ENCODE results near the gene TMEM72.
"Not testable (repeated sequence)": the region's sequence is repeated elsewhere in the genome, so short reads cannot be mapped to it uniquely, and the experiment has no call there.

TMEM72 gene

GRCh38 chr10:44911081-44911540 lies at the start of gene TMEM72:
TSS of gene TMEM72 (plus strand) at chr10:44911337. CDS start at chr10:44911513, 176 bp downstream.
- DNase-seq, result no peak

- no peak for DNase-seq
These were observed 49.0 kb upstream of the TMEM72 start for GRCh38 chr10:44862006-44862751.

GRCh38 chr10:44862924-44863323 lies 48.2 kb upstream of the TMEM72 start:
- DNase-seq, result no peak

DNA sequence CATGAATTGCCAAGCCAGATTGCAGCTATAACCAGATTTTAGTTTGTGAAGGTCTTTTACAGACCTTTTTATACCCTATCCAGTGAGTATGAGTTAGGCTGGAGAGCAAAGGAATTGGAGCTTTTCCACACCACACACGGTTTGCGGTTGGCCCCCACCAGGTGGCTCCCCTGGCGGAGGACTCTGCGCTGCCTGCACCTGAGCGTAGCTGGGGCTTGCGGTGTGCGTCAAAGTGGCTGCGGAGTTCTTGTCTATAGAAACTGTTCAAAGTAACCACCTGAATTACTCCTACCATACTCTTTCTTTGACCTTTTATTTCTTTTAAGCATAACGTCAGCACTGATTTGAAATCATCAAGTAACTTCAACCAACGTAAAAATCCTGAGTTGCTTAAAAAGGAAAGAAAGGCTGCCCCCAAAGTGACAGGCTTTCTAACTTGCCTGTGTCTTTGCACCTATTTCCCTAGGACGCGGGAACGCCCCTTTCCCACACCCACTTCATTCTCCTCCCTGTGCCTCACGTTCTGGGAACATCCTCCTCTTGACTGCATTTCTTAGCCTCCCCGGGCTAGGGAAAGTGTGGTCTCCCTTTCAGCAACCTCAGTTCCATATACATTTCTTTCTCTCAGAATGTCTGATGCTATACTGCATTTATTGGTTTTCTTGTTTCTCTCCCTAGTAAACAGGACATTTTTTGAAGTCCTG lies 47.6 kb upstream of the TMEM72 start:
- no peak for DNase-seq

DNA sequence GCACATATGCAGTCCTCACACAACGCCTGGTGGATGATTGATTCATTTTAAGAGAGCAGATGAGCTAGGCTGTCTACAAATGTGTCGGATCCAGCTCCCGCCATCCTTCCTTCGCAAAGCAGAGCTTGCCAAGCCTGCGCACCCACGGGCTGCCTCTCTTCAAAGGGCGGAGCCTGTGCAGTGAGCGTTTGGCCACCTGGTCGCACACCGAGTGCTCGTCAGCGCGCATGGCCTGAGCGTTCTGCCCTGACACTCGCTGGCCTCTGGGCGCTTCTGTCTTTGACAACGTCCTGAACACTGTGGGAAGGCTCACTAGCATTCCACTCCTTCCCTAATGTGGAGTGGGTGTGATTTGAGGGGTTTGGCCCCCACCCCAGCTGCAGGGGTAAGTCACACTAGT lies 47.1 kb upstream of the TMEM72 start:
- DNase-seq, result no peak

DNA sequence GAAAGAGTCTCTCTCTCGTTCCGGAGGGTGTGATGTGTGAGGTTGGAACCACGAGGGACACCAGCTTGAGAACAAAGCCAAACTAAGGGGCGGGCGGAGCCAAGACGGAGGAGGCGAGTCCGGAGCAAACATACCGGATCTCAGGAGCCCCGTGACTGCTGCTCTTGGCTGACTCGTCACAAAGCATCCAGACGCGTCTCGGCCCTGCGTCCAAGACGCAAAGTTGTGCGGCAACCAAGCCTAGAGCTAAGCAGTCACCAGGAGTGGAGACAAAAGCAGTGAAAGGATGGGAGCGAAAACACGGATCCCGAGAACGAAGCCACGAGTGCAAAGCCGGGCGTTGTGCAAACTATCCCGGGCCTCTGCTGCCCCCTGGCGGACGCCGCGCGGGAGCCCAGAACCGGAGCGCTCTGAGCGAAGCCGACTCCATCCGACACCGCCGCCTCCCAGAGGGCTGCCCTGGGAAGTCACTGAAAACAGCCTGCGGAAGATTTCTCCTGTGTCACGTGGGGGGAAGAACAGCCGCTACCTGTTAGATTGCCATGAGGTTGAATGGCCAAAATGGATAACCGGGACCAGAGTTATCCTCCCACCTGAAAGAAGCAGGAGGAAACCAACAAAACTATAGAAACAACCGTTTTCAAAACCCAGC lies 46.4 kb upstream of the TMEM72 start:
- peak; percentile 80 for DNase-seq

DNA sequence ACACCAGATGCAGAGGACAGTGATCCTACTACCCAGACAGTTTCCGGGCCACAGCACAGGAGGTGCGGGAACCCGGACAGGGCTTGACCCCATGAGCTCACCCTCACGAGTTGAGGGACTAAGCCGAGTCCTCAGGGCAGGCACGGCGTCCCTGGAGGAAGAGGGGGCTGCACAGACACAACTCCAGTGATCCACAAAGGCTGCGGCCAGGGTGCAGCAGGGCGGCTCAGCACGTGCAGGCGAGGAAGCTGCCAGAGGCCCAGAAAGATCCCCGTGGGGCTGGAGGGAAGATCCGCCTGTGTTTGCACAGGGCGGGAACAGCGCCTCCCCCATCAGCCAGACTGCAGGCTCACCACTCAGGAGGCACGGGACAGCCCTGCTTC lies 45.9 kb upstream of the TMEM72 start:
- no peak for DNase-seq

- DNase-seq, result not testable (repeated sequence)
These were observed 44.8 kb upstream of the TMEM72 start for GRCh38 chr10:44866367-44866766.

GRCh38 chr10:44870031-44870430 lies 41.1 kb upstream of the TMEM72 start:
- no peak for DNase-seq

DNA sequence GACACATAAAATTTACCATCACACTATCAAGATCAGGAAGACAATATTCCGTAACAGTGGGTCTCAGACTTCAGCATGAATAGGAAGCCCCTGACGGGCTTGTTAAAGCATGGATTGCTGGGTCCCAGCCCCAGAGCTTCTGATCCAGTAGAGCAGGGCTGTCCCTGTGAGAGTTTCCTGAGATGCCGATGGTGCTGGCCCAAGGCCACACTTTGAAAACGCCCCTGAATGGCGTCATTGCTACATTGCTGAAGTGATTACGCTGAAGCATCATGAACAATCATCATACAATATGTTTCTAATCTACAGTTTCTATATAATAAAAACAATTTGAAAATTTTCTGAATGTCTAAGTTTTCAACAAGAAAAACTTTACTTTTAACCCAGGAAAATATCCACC lies 38.0 kb upstream of the TMEM72 start:
- DNase-seq, result no peak

GRCh38 chr10:44874166-44874565 lies 37.0 kb upstream of the TMEM72 start:
- no peak for DNase-seq

GRCh38 chr10:44878706-44879530 lies 32.2 kb upstream of the TMEM72 start:
- peak; percentile 67 for DNase-seq

GRCh38 chr10:44879531-44879899 lies 31.6 kb upstream of the TMEM72 start:
- no peak for DNase-seq

DNA sequence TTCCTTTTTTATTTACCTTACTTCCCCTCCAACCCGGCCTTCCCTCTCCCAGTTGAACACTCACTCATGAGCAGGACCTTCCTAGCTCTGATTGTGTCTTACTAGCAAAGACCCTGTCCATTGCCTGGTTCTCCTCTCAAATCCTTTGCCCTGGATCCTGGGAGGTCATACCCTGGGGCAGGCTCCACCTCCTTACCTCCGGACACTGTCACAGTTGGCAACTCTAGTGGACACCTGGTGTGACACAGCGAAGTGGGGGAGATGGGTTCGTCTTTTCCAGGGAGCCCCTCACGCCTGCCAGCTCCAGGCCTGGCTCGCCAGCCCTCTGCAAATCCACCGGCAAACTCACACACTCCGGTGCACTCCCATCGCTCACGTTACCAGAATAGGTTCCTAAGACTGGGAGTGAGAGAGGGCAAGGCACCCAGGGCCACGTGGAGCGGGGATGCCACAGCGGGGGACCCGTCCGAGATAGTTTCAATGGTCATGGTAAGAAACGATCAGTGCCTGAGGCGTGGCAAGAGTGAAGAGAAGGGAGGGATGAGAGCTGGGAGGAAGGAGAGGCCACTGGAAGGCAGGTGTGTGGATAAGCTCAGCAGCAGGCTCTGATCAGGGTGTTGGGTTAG lies 30.9 kb upstream of the TMEM72 start:
- no peak for DNase-seq

GRCh38 chr10:44881649-44882048 lies 29.5 kb upstream of the TMEM72 start:
- no peak for DNase-seq

DNA sequence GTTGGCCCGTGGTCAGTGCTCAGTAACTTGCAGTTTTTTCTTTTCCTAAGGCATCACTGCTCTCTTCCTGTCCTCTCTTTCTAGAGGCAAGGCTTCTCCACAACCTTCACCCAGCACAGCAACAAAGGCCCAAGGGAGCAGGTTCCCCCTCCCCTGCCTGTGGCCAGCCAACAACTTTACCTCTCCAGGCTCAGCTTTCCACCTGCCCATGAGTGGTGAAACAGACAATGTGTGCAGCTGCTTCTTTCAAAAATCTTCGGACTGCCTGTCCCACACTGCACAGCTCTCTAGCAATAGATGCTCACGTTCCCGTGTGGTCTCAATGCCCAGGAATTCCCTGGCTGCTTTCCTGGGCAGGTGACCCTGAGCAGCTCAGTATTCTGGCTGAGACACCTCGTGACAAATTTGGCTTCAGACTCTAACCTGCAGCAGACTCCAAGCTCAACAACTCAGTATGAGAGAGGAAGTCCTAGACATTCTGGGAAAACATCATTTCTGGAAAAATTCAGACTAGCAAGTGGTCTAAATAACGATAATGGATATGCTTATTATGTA lies 28.9 kb upstream of the TMEM72 start:
- DNase-seq, result no peak

- DNase-seq, result no peak
These were observed 27.4 kb upstream of the TMEM72 start for GRCh38 chr10:44883593-44884331.

GRCh38 chr10:44885710-44886109 lies 25.4 kb upstream of the TMEM72 start:
- DNase-seq, result no peak

DNA sequence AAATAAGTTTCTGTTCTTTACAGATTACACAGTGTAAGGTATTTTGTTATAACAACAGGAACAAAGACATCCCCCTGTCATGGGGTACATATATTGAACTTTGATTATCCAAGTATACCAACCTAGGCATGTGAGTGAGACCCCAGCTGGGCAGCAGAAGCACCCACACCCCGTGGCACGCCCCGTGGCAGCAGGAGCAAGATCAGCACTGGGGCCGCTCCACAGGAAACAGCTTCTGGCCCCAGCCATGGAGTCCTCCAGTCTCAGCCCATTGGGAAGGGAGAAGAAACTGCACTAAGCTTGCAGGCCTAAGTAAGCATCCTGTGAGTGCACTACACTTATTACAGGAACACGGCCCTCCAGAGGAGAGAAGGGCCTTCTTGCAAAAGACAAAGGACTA lies 24.2 kb upstream of the TMEM72 start:
- DNase-seq, result no peak

DNA sequence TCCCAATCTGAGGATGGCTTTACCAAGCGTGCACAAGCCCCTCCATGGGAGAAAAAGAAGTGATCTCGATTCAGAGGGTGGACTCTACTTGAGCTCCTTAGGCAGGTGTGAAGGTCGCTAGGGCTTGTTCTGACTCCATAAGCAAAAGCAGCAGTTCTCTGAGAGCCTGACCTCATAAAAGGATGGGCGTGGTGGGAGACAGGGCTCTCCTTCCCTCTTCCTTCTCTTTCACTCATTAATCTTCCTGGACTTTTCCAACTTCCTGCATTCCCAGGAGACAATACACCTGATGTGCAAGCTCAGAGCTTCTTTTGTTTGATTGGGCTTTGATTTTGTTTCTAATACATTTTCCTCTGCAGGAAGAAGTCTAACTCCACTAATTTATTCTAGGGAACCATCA lies 22.3 kb upstream of the TMEM72 start:
- DNase-seq, result no peak

DNA sequence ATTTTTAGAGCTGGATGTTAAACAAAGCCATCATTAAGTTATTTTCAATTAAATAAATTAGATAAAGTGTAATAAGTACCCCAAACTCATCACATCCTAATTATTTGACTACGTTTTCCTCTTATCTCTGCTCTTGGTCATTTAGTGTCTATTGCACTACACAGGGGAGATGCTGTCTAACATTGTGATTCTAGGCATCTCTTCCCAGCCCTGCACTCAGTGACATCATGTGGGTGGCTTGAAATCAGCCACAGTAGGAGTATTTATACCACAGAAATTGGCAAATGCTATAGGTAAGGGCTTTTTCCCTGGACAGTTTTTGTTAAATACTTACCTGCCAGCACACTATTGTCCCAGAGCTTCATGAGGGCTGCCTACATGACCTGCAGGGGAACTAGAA lies 21.3 kb upstream of the TMEM72 start:
- DNase-seq, result no peak
